Lower leg skin (tissue), 3 donors: Measurements from ENCODE around the gene DNPH1.

Experiments
- CTCF ChIP-seq, 3 donors: fragments of 450-650 bp; IDR thresholded peaks; one replicate each; pipeline ENCODE4 v1.5.1; 2016; ENCODE audit warnings: antibody characterized with exemption in 3 of 3, mild to moderate bottlenecking in 3 of 3, moderate library complexity in 2 of 3
- POLR2A ChIP-seq, 2 donors: fragments of 450-650 bp; IDR thresholded peaks; one replicate each; pipeline ENCODE4 v1.6.1; 2016 to 2017; ENCODE audit warnings: antibody characterized with exemption in 2 of 2, mild to moderate bottlenecking in 1 of 2, moderate library complexity in 1 of 2

GRCh38 chr6:43246301-43247113 is 17.2 kb upstream of the DNPH1 start:
- TF ChIP-seq CTCF (IDR thresholded peaks at IDR 0.05) (no peak), POLR2A (IDR thresholded peaks at IDR 0.05) (no peak)
